Esophagus muscularis mucosa (tissue), 4 donors: Measurements from ENCODE around the gene THOC2.

Source experiments
- CTCF ChIP-seq, 3 experiments: fragments of 200-600 bp in 2 of 3; fragments of 450-650 bp in 1 of 3; sonication (generic) in 2 of 3; IDR thresholded peaks; one replicate each; pipeline ENCODE4 v1.5.1; 2017 to 2019; ENCODE audit warnings: antibody characterized with exemption in 3 of 3, mild to moderate bottlenecking in 2 of 3, moderate library complexity in 1 of 3
- EP300 ChIP-seq: sonication (generic); formaldehyde crosslinking; IDR thresholded peaks from one replicate; pipeline ENCODE4 v1.6.1; 2017; ENCODE audit warnings: antibody characterized with exemption
- POLR2A ChIP-seq: fragments of 450-650 bp; IDR thresholded peaks from one replicate; pipeline ENCODE4 v1.6.1; 2017; ENCODE audit warnings: antibody characterized with exemption, moderate library complexity, mild to moderate bottlenecking, low read depth
- POLR2AphosphoS5 ChIP-seq, 2 donors: sonication (generic); formaldehyde crosslinking; IDR thresholded peaks; one replicate each; pipeline ENCODE4 v1.6.1; 2017; ENCODE audit warnings: antibody characterized with exemption in 2 of 2

GRCh38 chrX:123562342-123563146 lies 170.3 kb downstream of the THOC2 start:
- TF ChIP-seq CTCF (IDR thresholded peaks at IDR 0.05) (no peak), POLR2A (no peak), EP300 (no peak), POLR2AphosphoS5 (IDR thresholded peaks at IDR 0.05) (no peak)
